ENCODE results near the gene CXCL16. TPM values are rescaled to one million over a fixed set of nuclear protein-coding genes. Genes with fewer than 3 reads are reported as not detected.

CXCL16 gene
- total and polyA plus RNA-seq, 2 of the 13 experiments (the other 11 are each of a cell fraction or from before 2014, with no cell fraction given) = 9.4 to 101 TPM

- TF ChIP-seq ARID3A (IDR thresholded peaks at IDR 0.05; ENCODE audit: low read depth, low read length) (no peak; the same call in 1 of the 2 replicates), ZNF652 (CRISPR knock-in tag; IDR thresholded peaks at IDR 0.05; ENCODE audit: borderline replicate concordance, low read depth) (peak; percentile 28; the same call in 1 of the 2 replicates), ZNF329 (CRISPR knock-in tag; IDR thresholded peaks at IDR 0.05; ENCODE audit: low read depth) (peak; percentile 61; the same call in 1 of the 2 replicates), ZFP41 (CRISPR knock-in tag; IDR thresholded peaks at IDR 0.05; ENCODE audit: borderline replicate concordance) (0 out of 2 replicates have a peak, but pooled peaks have one; percentile 38), E2F2 (CRISPR knock-in tag; IDR thresholded peaks at IDR 0.05; ENCODE audit: borderline replicate concordance) (0 out of 2 replicates have a peak, but pooled peaks have one; percentile 68), HNRNPLL (IDR thresholded peaks at IDR 0.05; ENCODE audit: low read depth, low read length, poor library complexity, severe bottlenecking) (no peak), ZNF609 (CRISPR knock-in tag; IDR thresholded peaks at IDR 0.05; ENCODE audit: borderline replicate concordance) (peak; percentile 77; the same call in 1 of the 2 replicates), ZFP1 (CRISPR knock-in tag; IDR thresholded peaks at IDR 0.05) (peak; percentile 42; the same call in 1 of the 2 replicates), DMAP1 (CRISPR knock-in tag; IDR thresholded peaks at IDR 0.05) (peak; percentile 89), ZNF562 (CRISPR knock-in tag; IDR thresholded peaks at IDR 0.05; ENCODE audit: borderline replicate concordance) (no peak), NCOA2 (CRISPR knock-in tag; IDR thresholded peaks at IDR 0.05) (peak; percentile 89), FOXJ3 (CRISPR knock-in tag; IDR thresholded peaks at IDR 0.05; ENCODE audit: borderline replicate concordance) (peak; percentile 61; the same call in 1 of the 2 replicates), ETV5 (CRISPR knock-in tag; IDR thresholded peaks at IDR 0.05; ENCODE audit: borderline replicate concordance) (peak; percentile 96), ZNF737 (CRISPR knock-in tag; IDR thresholded peaks at IDR 0.05; ENCODE audit: borderline replicate concordance) (no peak), ZNF460 (CRISPR knock-in tag; IDR thresholded peaks at IDR 0.05; ENCODE audit: borderline replicate concordance) (peak; percentile 92), ZNF792 (CRISPR knock-in tag; IDR thresholded peaks at IDR 0.05) (peak; percentile 60), ETS1 (CRISPR knock-in tag; IDR thresholded peaks at IDR 0.05) (peak; percentile 87; the same call in 1 of the 2 replicates), ZBTB33 (CRISPR knock-in tag; IDR thresholded peaks at IDR 0.05) (peak; percentile 49; the same call in 1 of the 2 replicates)
Measured at GRCh38 chr17:4771519-4772234, 31.9 kb upstream of the CXCL16 start, which contains the start of gene TM4SF5 (continued).

Measured in HepG2 (cell line).